HepG2 (cell line): ENCODE results near the gene SPNS2. TPM values are rescaled to one million over a fixed set of nuclear protein-coding genes. Genes with fewer than 3 reads are reported as not detected.
A peak's percentile ranks its signal among the peaks of the same experiment; 100 is the strongest.

Experiments
- ATF7-NPFF ChIP-seq: sonication (generic); formaldehyde crosslinking; IDR thresholded peaks from 2 replicates; pipeline ENCODE4 v1.8.1; 2023; ENCODE audit warnings: mild to moderate bottlenecking, low read depth, missing genetic modification reagents, moderate library complexity
- CHCHD3 ChIP-seq: sonication (generic); formaldehyde crosslinking; IDR thresholded peaks from 2 replicates; pipeline ENCODE4 v1.8.0; 2022; ENCODE audit warnings: mild to moderate bottlenecking, missing genetic modification reagents, moderate library complexity
- IRF2 ChIP-seq: IDR thresholded peaks from 2 replicates; pipeline ENCODE4 v1.6.1; 2018; ENCODE audit warnings: missing genetic modification reagents, missing compliant biosample characterization
- JUNB ChIP-seq: sonication (generic); formaldehyde crosslinking; IDR thresholded peaks from 2 replicates; pipeline ENCODE4 v1.8.0; 2022; ENCODE audit warnings: missing genetic modification reagents, mild to moderate bottlenecking, borderline replicate concordance
- KDM2A ChIP-seq: sonication (generic); formaldehyde crosslinking; IDR thresholded peaks from 2 replicates; pipeline ENCODE4 v1.4.0; 2020; ENCODE audit warnings: low read depth, missing genetic modification reagents, borderline replicate concordance
- PAWR ChIP-seq: sonication (generic); formaldehyde crosslinking; IDR thresholded peaks from 2 replicates; pipeline ENCODE4 v1.4.0; 2020; ENCODE audit warnings: missing genetic modification reagents, mild to moderate bottlenecking, borderline replicate concordance
- SMYD3 ChIP-seq: sonication (generic); formaldehyde crosslinking; IDR thresholded peaks from 2 replicates; pipeline ENCODE4 v1.8.1; 2023; ENCODE audit warnings: mild to moderate bottlenecking, missing genetic modification reagents
- TBX2 ChIP-seq: sonication (generic); formaldehyde crosslinking; IDR thresholded peaks from 2 replicates; pipeline ENCODE4 v1.5.0; 2020; ENCODE audit warnings: missing genetic modification reagents, mild to moderate bottlenecking, borderline replicate concordance
- polyA plus RNA-seq, 8 experiments: library from polyadenylated mRNA; depleted of rRNA in 3 of 8; stranded (reverse) in 7 of 8; unstranded in 1 of 8; fragments of >200 nt; fragmentation: Illumina TruSeq in 4 of 8; extraction: Trizol in 4 of 8; gene quantifications; 2 replicates each; pipeline versions ENCODE4 v1.2.1 to v1.2.3, GENCODE V29; 2011 to 2016; ENCODE audit warnings: low read depth in 4 of 8, missing spikeins in 1 of 8, mixed read lengths in 1 of 8; ENCODE audit not compliant: insufficient read depth in 1 of 8
- total RNA-seq, 5 experiments: library from RNA; depleted of rRNA; stranded (reverse); fragments of >200 nt; fragmentation: Illumina TruSeq; extraction: Trizol; gene quantifications; 2 replicates each; pipeline ENCODE4 v1.2.3, GENCODE V29; 2016; ENCODE audit warnings: low read depth in 1 of 5
- TF ChIP-seq, protein P1 (sequence below): sonication (generic); formaldehyde crosslinking; conservative IDR thresholded peaks from 2 replicates; pipeline ENCODE4 v1.8.0; 2022; ENCODE audit warnings: low read depth, missing genetic modification reagents
- TF ChIP-seq, protein P2 (sequence below): sonication (generic); formaldehyde crosslinking; IDR thresholded peaks from 2 replicates; pipeline ENCODE4 v1.5.1; 2020; ENCODE audit warnings: mild to moderate bottlenecking, missing genetic modification reagents, moderate library complexity
- TF ChIP-seq, protein P3 (sequence below): sonication (generic); formaldehyde crosslinking; IDR thresholded peaks from 2 replicates; pipeline ENCODE4 v1.4.0; 2020; ENCODE audit warnings: low read depth, missing genetic modification reagents
- TF ChIP-seq, protein P4 (sequence below): sonication (generic); formaldehyde crosslinking; IDR thresholded peaks from 2 replicates; pipeline ENCODE4 v1.5.0; 2020; ENCODE audit warnings: mild to moderate bottlenecking, missing genetic modification reagents
- TF ChIP-seq, protein P5 (sequence below): sonication (generic); formaldehyde crosslinking; IDR thresholded peaks from 2 replicates; pipeline ENCODE4 v1.4.0; 2020; ENCODE audit warnings: mild to moderate bottlenecking, missing genetic modification reagents

The SPNS2 gene
- total and polyA plus RNA-seq, 2 of the 13 experiments (the other 11 are each of a cell fraction or from before 2014, with no cell fraction given) = 0.01 TPM; not detected in 1

DNA sequence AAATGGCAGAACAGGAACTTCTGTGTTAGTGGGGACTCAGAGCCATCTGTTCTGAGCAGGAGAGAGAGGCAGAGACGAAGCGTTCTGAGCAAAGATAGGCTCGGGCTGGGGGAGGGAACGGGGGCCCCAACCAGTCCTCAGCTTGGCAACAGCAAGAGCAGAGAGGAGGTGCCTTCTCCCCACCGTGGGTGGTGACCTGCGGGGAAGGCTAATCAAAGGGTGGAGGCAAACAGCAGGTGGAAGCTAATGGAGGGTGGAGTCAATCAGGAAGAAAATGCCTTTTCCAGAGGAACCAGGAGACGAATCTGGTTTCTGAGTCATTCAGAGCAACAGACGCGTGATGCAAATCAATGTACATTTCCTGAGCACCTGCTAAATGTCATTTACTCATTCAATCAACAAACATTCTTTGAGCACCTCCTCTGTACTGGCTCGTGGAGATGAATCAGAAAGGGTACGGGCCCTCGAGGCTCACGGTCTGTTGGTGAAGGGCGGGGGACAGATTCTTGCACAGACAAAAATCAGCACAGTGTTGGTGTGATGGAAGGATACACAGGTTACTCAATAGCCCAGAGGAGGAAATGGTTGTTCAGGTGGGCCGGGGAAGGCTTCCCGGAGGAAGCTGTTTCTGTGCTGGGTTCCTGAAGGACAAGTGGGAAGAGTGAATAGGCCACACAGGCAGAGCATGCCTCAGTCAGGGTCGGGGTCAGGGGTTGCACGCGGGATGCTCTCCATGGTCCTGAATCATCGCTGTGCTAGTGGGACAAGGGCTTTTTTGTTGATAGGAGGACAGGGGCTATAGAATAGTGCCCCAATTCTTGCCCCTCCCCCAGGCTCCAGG is 5.7 kb upstream of the SPNS2 start (continued):
- TF ChIP-seq JUNB (CRISPR knock-in tag) (peak; percentile 45; the same call in 1 of the 2 replicates), PAWR (no peak), KDM2A (peak; percentile 85), IRF2 (CRISPR knock-in tag) (peak; percentile 78; the same call in 1 of the 2 replicates), SMYD3 (no peak), ATF7-NPFF (peak; percentile 63; the same call in 1 of the 2 replicates), TBX2 (CRISPR knock-in tag) (peak; percentile 68; the same call in 1 of the 2 replicates), CHCHD3 (CRISPR knock-in tag) (peak; percentile 80; the same call in 1 of the 2 replicates)
- TF ChIP-seq, protein P1, sequence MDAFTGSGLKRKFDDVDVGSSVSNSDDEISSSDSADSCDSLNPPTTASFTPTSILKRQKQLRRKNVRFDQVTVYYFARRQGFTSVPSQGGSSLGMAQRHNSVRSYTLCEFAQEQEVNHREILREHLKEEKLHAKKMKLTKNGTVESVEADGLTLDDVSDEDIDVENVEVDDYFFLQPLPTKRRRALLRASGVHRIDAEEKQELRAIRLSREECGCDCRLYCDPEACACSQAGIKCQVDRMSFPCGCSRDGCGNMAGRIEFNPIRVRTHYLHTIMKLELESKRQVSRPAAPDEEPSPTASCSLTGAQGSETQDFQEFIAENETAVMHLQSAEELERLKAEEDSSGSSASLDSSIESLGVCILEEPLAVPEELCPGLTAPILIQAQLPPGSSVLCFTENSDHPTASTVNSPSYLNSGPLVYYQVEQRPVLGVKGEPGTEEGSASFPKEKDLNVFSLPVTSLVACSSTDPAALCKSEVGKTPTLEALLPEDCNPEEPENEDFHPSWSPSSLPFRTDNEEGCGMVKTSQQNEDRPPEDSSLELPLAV (CRISPR knock-in tag) = no peak
- TF ChIP-seq, protein P2, sequence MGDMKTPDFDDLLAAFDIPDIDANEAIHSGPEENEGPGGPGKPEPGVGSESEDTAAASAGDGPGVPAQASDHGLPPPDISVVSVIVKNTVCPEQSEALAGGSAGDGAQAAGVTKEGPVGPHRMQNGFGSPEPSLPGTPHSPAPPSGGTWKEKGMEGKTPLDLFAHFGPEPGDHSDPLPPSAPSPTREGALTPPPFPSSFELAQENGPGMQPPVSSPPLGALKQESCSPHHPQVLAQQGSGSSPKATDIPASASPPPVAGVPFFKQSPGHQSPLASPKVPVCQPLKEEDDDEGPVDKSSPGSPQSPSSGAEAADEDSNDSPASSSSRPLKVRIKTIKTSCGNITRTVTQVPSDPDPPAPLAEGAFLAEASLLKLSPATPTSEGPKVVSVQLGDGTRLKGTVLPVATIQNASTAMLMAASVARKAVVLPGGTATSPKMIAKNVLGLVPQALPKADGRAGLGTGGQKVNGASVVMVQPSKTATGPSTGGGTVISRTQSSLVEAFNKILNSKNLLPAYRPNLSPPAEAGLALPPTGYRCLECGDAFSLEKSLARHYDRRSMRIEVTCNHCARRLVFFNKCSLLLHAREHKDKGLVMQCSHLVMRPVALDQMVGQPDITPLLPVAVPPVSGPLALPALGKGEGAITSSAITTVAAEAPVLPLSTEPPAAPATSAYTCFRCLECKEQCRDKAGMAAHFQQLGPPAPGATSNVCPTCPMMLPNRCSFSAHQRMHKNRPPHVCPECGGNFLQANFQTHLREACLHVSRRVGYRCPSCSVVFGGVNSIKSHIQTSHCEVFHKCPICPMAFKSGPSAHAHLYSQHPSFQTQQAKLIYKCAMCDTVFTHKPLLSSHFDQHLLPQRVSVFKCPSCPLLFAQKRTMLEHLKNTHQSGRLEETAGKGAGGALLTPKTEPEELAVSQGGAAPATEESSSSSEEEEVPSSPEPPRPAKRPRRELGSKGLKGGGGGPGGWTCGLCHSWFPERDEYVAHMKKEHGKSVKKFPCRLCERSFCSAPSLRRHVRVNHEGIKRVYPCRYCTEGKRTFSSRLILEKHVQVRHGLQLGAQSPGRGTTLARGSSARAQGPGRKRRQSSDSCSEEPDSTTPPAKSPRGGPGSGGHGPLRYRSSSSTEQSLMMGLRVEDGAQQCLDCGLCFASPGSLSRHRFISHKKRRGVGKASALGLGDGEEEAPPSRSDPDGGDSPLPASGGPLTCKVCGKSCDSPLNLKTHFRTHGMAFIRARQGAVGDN (CRISPR knock-in tag) = peak; percentile 46
- TF ChIP-seq, protein P3, sequence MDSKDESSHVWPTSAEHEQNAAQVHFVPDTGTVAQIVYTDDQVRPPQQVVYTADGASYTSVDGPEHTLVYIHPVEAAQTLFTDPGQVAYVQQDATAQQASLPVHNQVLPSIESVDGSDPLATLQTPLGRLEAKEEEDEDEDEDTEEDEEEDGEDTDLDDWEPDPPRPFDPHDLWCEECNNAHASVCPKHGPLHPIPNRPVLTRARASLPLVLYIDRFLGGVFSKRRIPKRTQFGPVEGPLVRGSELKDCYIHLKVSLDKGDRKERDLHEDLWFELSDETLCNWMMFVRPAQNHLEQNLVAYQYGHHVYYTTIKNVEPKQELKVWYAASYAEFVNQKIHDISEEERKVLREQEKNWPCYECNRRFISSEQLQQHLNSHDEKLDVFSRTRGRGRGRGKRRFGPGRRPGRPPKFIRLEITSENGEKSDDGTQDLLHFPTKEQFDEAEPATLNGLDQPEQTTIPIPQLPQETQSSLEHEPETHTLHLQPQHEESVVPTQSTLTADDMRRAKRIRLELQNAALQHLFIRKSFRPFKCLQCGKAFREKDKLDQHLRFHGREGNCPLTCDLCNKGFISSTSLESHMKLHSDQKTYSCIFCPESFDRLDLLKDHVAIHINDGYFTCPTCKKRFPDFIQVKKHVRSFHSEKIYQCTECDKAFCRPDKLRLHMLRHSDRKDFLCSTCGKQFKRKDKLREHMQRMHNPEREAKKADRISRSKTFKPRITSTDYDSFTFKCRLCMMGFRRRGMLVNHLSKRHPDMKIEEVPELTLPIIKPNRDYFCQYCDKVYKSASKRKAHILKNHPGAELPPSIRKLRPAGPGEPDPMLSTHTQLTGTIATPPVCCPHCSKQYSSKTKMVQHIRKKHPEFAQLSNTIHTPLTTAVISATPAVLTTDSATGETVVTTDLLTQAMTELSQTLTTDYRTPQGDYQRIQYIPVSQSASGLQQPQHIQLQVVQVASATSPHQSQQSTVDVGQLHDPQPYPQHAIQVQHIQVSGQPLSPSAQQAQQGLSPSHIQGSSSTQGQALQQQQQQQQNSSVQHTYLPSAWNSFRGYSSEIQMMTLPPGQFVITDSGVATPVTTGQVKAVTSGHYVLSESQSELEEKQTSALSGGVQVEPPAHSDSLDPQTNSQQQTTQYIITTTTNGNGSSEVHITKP (CRISPR knock-in tag) = 0 out of 2 replicates have a peak, but pooled peaks have one; percentile 29
- TF ChIP-seq, protein P4, sequence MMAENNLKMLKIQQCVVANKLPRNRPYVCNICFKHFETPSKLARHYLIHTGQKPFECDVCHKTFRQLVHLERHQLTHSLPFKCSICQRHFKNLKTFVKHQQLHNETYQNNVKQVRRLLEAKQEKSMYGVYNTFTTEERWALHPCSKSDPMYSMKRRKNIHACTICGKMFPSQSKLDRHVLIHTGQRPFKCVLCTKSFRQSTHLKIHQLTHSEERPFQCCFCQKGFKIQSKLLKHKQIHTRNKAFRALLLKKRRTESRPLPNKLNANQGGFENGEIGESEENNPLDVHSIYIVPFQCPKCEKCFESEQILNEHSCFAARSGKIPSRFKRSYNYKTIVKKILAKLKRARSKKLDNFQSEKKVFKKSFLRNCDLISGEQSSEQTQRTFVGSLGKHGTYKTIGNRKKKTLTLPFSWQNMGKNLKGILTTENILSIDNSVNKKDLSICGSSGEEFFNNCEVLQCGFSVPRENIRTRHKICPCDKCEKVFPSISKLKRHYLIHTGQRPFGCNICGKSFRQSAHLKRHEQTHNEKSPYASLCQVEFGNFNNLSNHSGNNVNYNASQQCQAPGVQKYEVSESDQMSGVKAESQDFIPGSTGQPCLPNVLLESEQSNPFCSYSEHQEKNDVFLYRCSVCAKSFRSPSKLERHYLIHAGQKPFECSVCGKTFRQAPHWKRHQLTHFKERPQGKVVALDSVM = no peak
- TF ChIP-seq, protein P5, sequence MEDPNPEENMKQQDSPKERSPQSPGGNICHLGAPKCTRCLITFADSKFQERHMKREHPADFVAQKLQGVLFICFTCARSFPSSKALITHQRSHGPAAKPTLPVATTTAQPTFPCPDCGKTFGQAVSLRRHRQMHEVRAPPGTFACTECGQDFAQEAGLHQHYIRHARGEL (CRISPR knock-in tag) = no peak
